Lower leg skin (tissue), 4 donors: ENCODE measurements around the gene NXPE2. TPM values are rescaled to one million over a fixed set of nuclear protein-coding genes. Genes with fewer than 3 reads are reported as not detected.
"Not testable (repeated sequence)": the region's sequence is repeated elsewhere in the genome, so short reads cannot be mapped to it uniquely, and the experiment has no call there.

Experiments
- DNase-seq, 2 donors: peaks; one replicate each; pipeline ENCODE4 v3.0.0-alpha.2; 2019; ENCODE audit warnings: low spot score in 2 of 2
- H3K4me3 ChIP-seq: fragments of 200-600 bp; sonication (generic); 2 replicates; pipeline ENCODE4 v1.5.1; 2017; ENCODE audit warnings: mild to moderate bottlenecking, low read depth; ENCODE audit not compliant: poor library complexity, severe bottlenecking
- CTCF ChIP-seq, 3 donors: fragments of 450-650 bp; IDR thresholded peaks; one replicate each; pipeline ENCODE4 v1.5.1; 2016; ENCODE audit warnings: antibody characterized with exemption in 3 of 3, mild to moderate bottlenecking in 3 of 3, moderate library complexity in 2 of 3
- POLR2A ChIP-seq, 2 donors: fragments of 450-650 bp; IDR thresholded peaks; one replicate each; pipeline ENCODE4 v1.6.1; 2016 to 2017; ENCODE audit warnings: antibody characterized with exemption in 2 of 2, mild to moderate bottlenecking in 1 of 2, moderate library complexity in 1 of 2
- WGBS, 2 donors: methylation state at CpG; one replicate each; pipeline ENCODE4 v1.1.5; 2018; 5-methylcytosine and 5-hydroxymethylcytosine counted together
- intact Hi-C: fragments of 100-400 bp; cut with DNase I; formaldehyde crosslinking; loops from one replicate; pipeline ENCODE4 v1.15.0; 2023; ENCODE audit warnings: low total_unique reads
- total RNA-seq, 4 donors: library from RNA; depleted of rRNA; stranded (reverse); fragments of >200 nt; gene quantifications; one replicate each; pipeline ENCODE4 v1.1.0, GENCODE V29; 2016

Gene NXPE2
- under 1 TPM in 2 of 4 donors, not detected in 2; 0.37 to 0.42 TPM for total RNA-seq

- H3K4me3 ChIP-seq = no peak within 1 kb of the TSS
- TF ChIP-seq POLR2A (IDR thresholded peaks at IDR 0.05) = no peak
- TF ChIP-seq CTCF (IDR thresholded peaks at IDR 0.05) = no peak
- intact Hi-C loops = no loop called here
- WGBS, 2 donors = 44% methylated on average over 8 of the region's 8 CpGs
- no peak for DNase-seq
Measured at GRCh38 chr11:114678125-114679036, at the start of gene NXPE2. TSS of gene NXPE2 (plus strand) at chr11:114678527. CDS start at chr11:114678576, 49 bp downstream.

GRCh38 chr11:114631445-114631965 lies 46.8 kb upstream of the NXPE2 start:
- 93 to 94% methylated on average over 13 of the region's 13 CpGs for WGBS, 2 donors
- intact Hi-C loops, H3K4me3 ChIP-seq, DNase-seq: not testable (repeated sequence)

- intact Hi-C loops, DNase-seq, H3K4me3 ChIP-seq: not testable (repeated sequence)
- WGBS, 2 donors = 99% methylated on average over 6 of the region's 6 CpGs
Measured at GRCh38 chr11:114639440-114639839, 38.9 kb upstream of the NXPE2 start.

GRCh38 chr11:114650661-114651060 lies 27.7 kb upstream of the NXPE2 start:
- DNase-seq = no peak
- WGBS, 2 donors = 89 to 93% methylated on average over 3 of the region's 3 CpGs
- intact Hi-C loops = no loop called here
- TF ChIP-seq POLR2A (IDR thresholded peaks at IDR 0.05) (no peak), CTCF (IDR thresholded peaks at IDR 0.05) (no peak)
- H3K4me3 ChIP-seq = no peak overlapping the region

- H3K4me3 ChIP-seq = no peak overlapping the region
- DNase-seq = no peak
- intact Hi-C loops = no loop called here
- 91 to 93% methylated on average over 19 of the region's 19 CpGs for WGBS, 2 donors
- TF ChIP-seq POLR2A (IDR thresholded peaks at IDR 0.05) = no peak
- no peak for TF ChIP-seq CTCF (IDR thresholded peaks at IDR 0.05)
Measured at GRCh38 chr11:114651145-114651718, 27.1 kb upstream of the NXPE2 start.

- 54 to 55% methylated on average over 2 of the region's 2 CpGs for WGBS, 2 donors
- intact Hi-C loops = no loop called here
- no peak for DNase-seq
- TF ChIP-seq POLR2A (IDR thresholded peaks at IDR 0.05) (no peak), CTCF (IDR thresholded peaks at IDR 0.05) (no peak)
- no peak overlapping the region for H3K4me3 ChIP-seq
Measured at GRCh38 chr11:114653148-114653547, 25.2 kb upstream of the NXPE2 start.
